PC-3 (cell line): Measurements from ENCODE around the gene TOM1L2.

Experiments
- EZH2 ChIP-seq: fragments of 300-600 bp; sonication (generic); IDR thresholded peaks from one replicate; pipeline ENCODE4 v1.6.1; 2017; ENCODE audit warnings: antibody characterized with exemption, mild to moderate bottlenecking, low read length; ENCODE audit not compliant: unreplicated experiment
- TF ChIP-seq, protein P1 (sequence below): fragments of 300-600 bp; sonication (generic); conservative IDR thresholded peaks from 2 replicates; pipeline ENCODE4 v1.5.1; 2017; ENCODE audit warnings: antibody characterized with exemption, low read depth, mild to moderate bottlenecking, low read length

DNA sequence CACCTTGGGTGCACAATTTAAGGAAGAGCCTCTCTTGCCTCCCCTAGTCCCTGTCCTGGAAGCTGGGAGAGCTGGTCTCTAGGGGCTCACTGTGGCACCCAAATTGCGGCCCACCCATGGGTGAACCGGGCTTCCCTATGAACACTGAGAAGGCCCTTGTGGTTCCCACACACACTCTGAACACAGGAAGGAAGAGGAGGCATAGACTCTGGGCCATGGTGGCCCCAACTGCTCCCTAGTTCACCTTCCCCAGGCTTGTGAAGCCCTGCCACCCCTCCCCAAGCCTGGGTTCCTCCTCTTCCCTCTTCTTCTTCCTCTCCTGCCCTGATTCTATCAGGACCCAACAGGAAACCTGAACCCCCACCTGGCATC is 145.9 kb downstream of the TOM1L2 start:
- TF ChIP-seq, protein P1, sequence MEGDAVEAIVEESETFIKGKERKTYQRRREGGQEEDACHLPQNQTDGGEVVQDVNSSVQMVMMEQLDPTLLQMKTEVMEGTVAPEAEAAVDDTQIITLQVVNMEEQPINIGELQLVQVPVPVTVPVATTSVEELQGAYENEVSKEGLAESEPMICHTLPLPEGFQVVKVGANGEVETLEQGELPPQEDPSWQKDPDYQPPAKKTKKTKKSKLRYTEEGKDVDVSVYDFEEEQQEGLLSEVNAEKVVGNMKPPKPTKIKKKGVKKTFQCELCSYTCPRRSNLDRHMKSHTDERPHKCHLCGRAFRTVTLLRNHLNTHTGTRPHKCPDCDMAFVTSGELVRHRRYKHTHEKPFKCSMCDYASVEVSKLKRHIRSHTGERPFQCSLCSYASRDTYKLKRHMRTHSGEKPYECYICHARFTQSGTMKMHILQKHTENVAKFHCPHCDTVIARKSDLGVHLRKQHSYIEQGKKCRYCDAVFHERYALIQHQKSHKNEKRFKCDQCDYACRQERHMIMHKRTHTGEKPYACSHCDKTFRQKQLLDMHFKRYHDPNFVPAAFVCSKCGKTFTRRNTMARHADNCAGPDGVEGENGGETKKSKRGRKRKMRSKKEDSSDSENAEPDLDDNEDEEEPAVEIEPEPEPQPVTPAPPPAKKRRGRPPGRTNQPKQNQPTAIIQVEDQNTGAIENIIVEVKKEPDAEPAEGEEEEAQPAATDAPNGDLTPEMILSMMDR, result no peak
- TF ChIP-seq EZH2, result no peak
